A673 (cell line): ENCODE data around the gene HEMGN.

Experiments
- CTCF ChIP-seq: fragments of 300-800, 200-600 bp; sonication (generic); conservative IDR thresholded peaks from 2 replicates; pipeline ENCODE4 v1.5.1; 2017; ENCODE audit warnings: low read depth, mild to moderate bottlenecking, antibody characterized with exemption, low read length, moderate library complexity, mixed read lengths
- EZH2 ChIP-seq: fragments of 200-600 bp; sonication (generic); IDR thresholded peaks from 2 replicates; pipeline ENCODE4 v1.6.1; 2017; ENCODE audit warnings: borderline replicate concordance, low read depth, mild to moderate bottlenecking, mixed read lengths, antibody characterized with exemption, low read length; ENCODE audit not compliant: poor library complexity, severe bottlenecking

- TF ChIP-seq CTCF: no peak
- no peak for TF ChIP-seq EZH2
Measured at GRCh38 chr9:97978371-97979130, 40.6 kb upstream of the HEMGN start.
